K562 (cell line): ENCODE data around the gene CSF3. TPM values are rescaled to one million over a fixed set of nuclear protein-coding genes. Genes with fewer than 3 reads are reported as not detected.

Experiments used
- ATAC-seq: fragments of 200-7000 bp; cut with Tn5 transposase; 3 replicates; pipeline ENCODE4 v1.9.1; 2020; ENCODE audit warnings: moderate library complexity
- BruUV-seq: library from RNA; stranded (reverse); fragments of 400-500 nt; replicated peaks from 2 replicates; lab custom pipeline; 2021; lab: Mats Ljungman, UMichigan
- CTCF ChIA-PET: fragments of 300-600 bp; formaldehyde crosslinking; extraction: SDS; loops from one replicate; lab custom pipeline; 2021; ENCODE audit warnings: low intra/inter-chr PET ratio; lab: Yijun Ruan, JAX
- POLR2A ChIA-PET: fragments of 300-600, 350-650 bp; sonication (Branson Sonifier 250); formaldehyde crosslinking; extraction: SDS; loops from one replicate; lab custom pipeline; 2021; ENCODE audit warnings: antibody characterized with exemption, inconsistent platforms; lab: Yijun Ruan, JAX
- DNase-seq, 4 experiments: peaks; one replicate each; pipeline versions ENCODE4 v3.0.0 to v3.0.0-alpha.2; 2011 to 2018; ENCODE audit warnings: low spot score in 3 of 4, mixed read lengths in 3 of 4; ENCODE audit errors: extremely low read depth in 1 of 4
- FAIRE-seq: peaks from 2 replicates; lab custom pipeline; 2011; peaks lifted over from hg19 to GRCh38; lab: Jason Lieb, UNC
- H2AFZ ChIP-seq: 2 replicates; pipeline ENCODE4 v1.6.0; 2011; ENCODE audit warnings: low read depth, low read length, control low read depth, inconsistent platforms
- H3K27ac ChIP-seq: fragments of 200-600 bp; 3 replicates; pipeline ENCODE4 v1.8.0; 2011; ENCODE audit warnings: low read depth, mild to moderate bottlenecking, control low read depth, inconsistent platforms, low read length, moderate library complexity, mixed read lengths; ENCODE audit errors: extremely low read depth
- H3K27me3 ChIP-seq, 2 experiments: fragments of 300-600 bp in 1 of 2; 2 replicates in 1 of 2; 3 replicates in 1 of 2; pipeline versions ENCODE4 v1.6.0 to v1.8.0; 2011; ENCODE audit warnings: inconsistent platforms in 2 of 2, low read length in 2 of 2, mild to moderate bottlenecking in 1 of 2, mixed read lengths in 1 of 2, moderate library complexity in 1 of 2; ENCODE audit not compliant: control insufficient read depth in 2 of 2, insufficient read depth in 2 of 2
- H3K36me3 ChIP-seq: fragments of 300-600 bp; 3 replicates; pipeline ENCODE4 v1.8.0; 2011; ENCODE audit warnings: mild to moderate bottlenecking, low read length, inconsistent platforms; ENCODE audit not compliant: control insufficient read depth, insufficient read depth
- H3K4me1 ChIP-seq, 2 experiments: fragments of 200-600 bp in 1 of 2; replicated peaks in 1 of 2; 2 replicates in 1 of 2; 3 replicates in 1 of 2; pipeline versions ENCODE4 v1.5.1 to v1.8.0; 2011; ENCODE audit warnings: inconsistent platforms in 2 of 2, low read length in 2 of 2, mild to moderate bottlenecking in 1 of 2, mixed read lengths in 1 of 2, moderate library complexity in 1 of 2; ENCODE audit not compliant: control insufficient read depth in 2 of 2, insufficient read depth in 2 of 2
- H3K4me2 ChIP-seq: 2 replicates; pipeline ENCODE4 v1.6.1; 2011; ENCODE audit warnings: low read length, control low read depth, inconsistent platforms, mixed read lengths; ENCODE audit not compliant: insufficient read depth
- H3K4me3 ChIP-seq: fragments of 200-600 bp; sonication (generic), shearing (Covaris generic); 2 replicates; pipeline ENCODE4 v1.5.1; 2016; ENCODE audit warnings: control low read depth, inconsistent platforms
- H3K79me2 ChIP-seq: fragments of 200-600 bp; 3 replicates; pipeline ENCODE4 v1.8.0; 2011; ENCODE audit warnings: low read length, inconsistent platforms; ENCODE audit not compliant: control insufficient read depth, insufficient read depth
- H3K9ac ChIP-seq, 2 experiments: 2 replicates each; pipeline versions ENCODE4 v1.6.0 to v1.6.1; 2011; ENCODE audit warnings: low read depth in 2 of 2, low read length in 2 of 2, control low read depth in 1 of 2, inconsistent platforms in 1 of 2, mild to moderate bottlenecking in 1 of 2, mixed read lengths in 1 of 2; ENCODE audit not compliant: insufficient read depth in 1 of 2
- H3K9me1 ChIP-seq: one replicate; pipeline ENCODE4 v1.6.0; 2011; ENCODE audit warnings: inconsistent platforms, mild to moderate bottlenecking, low read length, moderate library complexity; ENCODE audit not compliant: control insufficient read depth, insufficient read depth
- H3K9me3 ChIP-seq: replicated peaks from 2 replicates; pipeline ENCODE4 v1.5.1; 2011; ENCODE audit warnings: low read depth, low read length, inconsistent platforms; ENCODE audit not compliant: control insufficient read depth, insufficient read depth
- H4K20me1 ChIP-seq: replicated peaks from 2 replicates; pipeline ENCODE4 v1.6.1; 2011; ENCODE audit warnings: low read length, inconsistent platforms, mixed read lengths; ENCODE audit not compliant: control insufficient read depth, insufficient read depth
- C11orf30 ChIP-seq: fragments of 450-650 bp; IDR thresholded peaks from 2 replicates; pipeline ENCODE4 v1.6.1; 2016; ENCODE audit warnings: low read depth, mild to moderate bottlenecking
- HMBOX1 ChIP-seq: sonication (generic); IDR thresholded peaks from 2 replicates; pipeline ENCODE4 v1.6.1; 2016
- MAFF ChIP-seq: IDR thresholded peaks from 2 replicates; pipeline ENCODE4 v1.6.1; 2012; ENCODE audit warnings: low read length, improper control_type of control experiment
- MAFG ChIP-seq: fragments of 450-650 bp; conservative IDR thresholded peaks from 2 replicates; pipeline ENCODE4 v1.6.1; 2016; ENCODE audit warnings: missing genetic modification characterization, missing compliant biosample characterization
- MAFK ChIP-seq: IDR thresholded peaks from 2 replicates; pipeline ENCODE4 v1.6.1; 2011; ENCODE audit warnings: low read length, improper control_type of control experiment
- NCOA4 ChIP-seq: fragments of 450-650 bp; IDR thresholded peaks from 2 replicates; pipeline ENCODE4 v1.6.1; 2018; ENCODE audit warnings: mild to moderate bottlenecking; ENCODE audit not compliant: partially characterized antibody
- RFX7 ChIP-seq: fragments of 250-450 bp; sonication (Bioruptor Pico); IDR thresholded peaks from 2 replicates; pipeline ENCODE4 v1.5.1; 2021; ENCODE audit warnings: mild to moderate bottlenecking
- ZNF316 ChIP-seq: fragments of 450-650 bp; IDR thresholded peaks from 2 replicates; pipeline ENCODE4 v1.6.1; 2016
- WGBS: fragments of 100-300 bp; shearing (Covaris generic); methylation state at CpG from one replicate; pipeline ENCODE4 v1.1.6; 2016; ENCODE audit warnings: low coverage, mixed read lengths; ENCODE audit not compliant: insufficient coverage; ENCODE audit errors: missing lambda C conversion rate; 5-methylcytosine and 5-hydroxymethylcytosine counted together
- in situ Hi-C: fragments of 300-500 bp; cut with MboI; formaldehyde crosslinking; loops from 4 replicates; pipeline ENCODE4 v1.15.0; 2018; ENCODE audit warnings: inconsistent platforms, mixed read lengths
- intact Hi-C: fragments of 100-400 bp; cut with micrococcal nuclease; formaldehyde crosslinking; loops from 2 replicates; pipeline ENCODE4 v1.14.2; 2022
- polyA plus RNA-seq, 8 experiments: library from polyadenylated mRNA; depleted of rRNA in 4 of 8; stranded (reverse) in 5 of 8; unstranded in 3 of 8; fragments of >200 nt; fragmentation: Nextera tagmentation in 2 of 8; fragmentation: Illumina TruSeq in 1 of 8; extraction: Ambion mirVana in 2 of 8; extraction: Trizol in 1 of 8; gene quantifications; 2 replicates each; pipeline versions ENCODE4 v1.2.1 to v1.2.3, GENCODE V29; 2011 to 2014; ENCODE audit warnings: inconsistent platforms in 1 of 8, missing spikeins in 1 of 8
- total RNA-seq, 7 experiments: library from RNA; depleted of rRNA in 6 of 7; stranded (reverse); fragments of >200 nt in 6 of 7; fragmentation: Illumina TruSeq in 2 of 7; extraction: Trizol in 2 of 7; gene quantifications; 2 replicates each; pipeline versions ENCODE4 v1.2.1 to v1.2.3, GENCODE V29; 2011 to 2021; ENCODE audit warnings: low replicate concordance in 1 of 7
- TF ChIP-seq, protein P1 (sequence below): fragments of 200-800 bp; sonication (Bioruptor generic); IDR thresholded peaks from 2 replicates; pipeline ENCODE4 v1.6.1; 2017; ENCODE audit warnings: missing genetic modification characterization, missing compliant biosample characterization
- TF ChIP-seq, protein P2 (sequence below): fragments of 250-450 bp; sonication (Bioruptor Pico); IDR thresholded peaks from 2 replicates; pipeline ENCODE4 v1.8.0; 2022; ENCODE audit warnings: inconsistent platforms

Gene CSF3
- total and polyA plus RNA-seq, 9 of the 15 experiments (the other 6 are each of a cell fraction or from before 2014, with no cell fraction given): 0.19 TPM; not detected in 8

DNA sequence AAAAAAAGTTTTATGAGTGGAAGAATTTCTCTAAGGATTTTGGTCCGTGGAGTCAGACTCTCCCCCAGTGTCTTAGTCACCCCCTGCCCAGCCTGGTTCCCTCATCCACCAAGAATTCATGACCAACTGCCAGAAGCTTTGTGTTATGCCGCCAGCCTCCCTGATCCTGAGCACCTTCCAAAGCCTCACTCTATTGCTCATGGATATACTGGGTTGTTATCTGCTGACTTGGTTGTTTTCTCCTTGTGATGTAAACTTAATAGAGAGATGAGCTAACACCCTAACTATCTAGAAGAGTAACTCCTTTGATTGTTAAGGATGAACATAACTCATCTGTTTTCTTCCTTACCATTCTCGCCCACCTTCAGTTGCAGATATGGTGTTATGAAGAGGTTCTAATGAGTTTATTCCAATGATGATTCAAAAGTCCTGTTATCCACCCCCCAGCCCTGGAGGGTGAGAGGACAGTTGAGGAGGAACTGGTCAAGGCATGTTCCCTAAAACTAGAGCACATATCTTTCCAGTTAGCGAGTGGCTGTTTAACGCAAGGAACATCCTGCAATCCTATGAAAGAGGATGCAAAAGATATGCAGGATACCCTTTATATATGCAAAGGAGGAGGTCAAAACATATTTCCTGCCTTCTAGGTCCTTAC, 36.1 kb upstream of the CSF3 start:
- ChIA-PET POLR2A (interaction anchor here (0.5 to 2.2 kb wide), 3 partner anchors 8 to 61 kb away, joined by 3 to 16 read pairs (median 8); partner anchors contain the start of gene GSDMB), CTCF (interaction anchor here (1.8 kb wide), 1 partner anchor 39 kb away, joined by 7 read pairs; no protein-coding TSS in a partner anchor)
- BruUV-seq: no TSS peak
- Histone ChIP-seq H3K9me3 (no peaks in the 10 kb centered on the region), H3K79me2 (peaks cover 32% of the 10 kb centered on the region), H3K27me3 (no peaks in the 10 kb centered on the region), H3K9me1 (no peaks in the 10 kb centered on the region), H3K4me3 (no peak overlapping the region; the same call in 1 of the 2 replicates), H2AFZ (peak overlapping the region; percentile 97), H3K4me1 (peaks cover 5 to 12% of the 10 kb centered on the region in 2 experiments; a peak in 4 of 5 replicates), H4K20me1 (peaks cover 10% of the 10 kb centered on the region), H3K9ac (peak overlapping the region in 1 of 2 experiments; percentile 98; a peak in 1 of 4 replicates), H3K27ac (no peak overlapping the region; the same call in 2 of the 3 replicates), H3K4me2 (peak overlapping the region; percentile 92), H3K36me3 (peaks cover 22% of the 10 kb centered on the region)
- WGBS: 43% methylated on average over 5 of the region's 5 CpGs
- FAIRE-seq: no peak
- no peak for ATAC-seq
- TF ChIP-seq MAFK (peak; percentile 60; the same call in 1 of the 2 replicates), HMBOX1 (peak; percentile 37), RFX7 (CRISPR knock-in tag) (no peak), MAFG (tag) (peak; percentile 75), C11orf30 (peak; percentile 88), MAFF (peak; percentile 81), ZNF316 (peak; percentile 92), NCOA4 (no peak)
- TF ChIP-seq, protein P1, sequence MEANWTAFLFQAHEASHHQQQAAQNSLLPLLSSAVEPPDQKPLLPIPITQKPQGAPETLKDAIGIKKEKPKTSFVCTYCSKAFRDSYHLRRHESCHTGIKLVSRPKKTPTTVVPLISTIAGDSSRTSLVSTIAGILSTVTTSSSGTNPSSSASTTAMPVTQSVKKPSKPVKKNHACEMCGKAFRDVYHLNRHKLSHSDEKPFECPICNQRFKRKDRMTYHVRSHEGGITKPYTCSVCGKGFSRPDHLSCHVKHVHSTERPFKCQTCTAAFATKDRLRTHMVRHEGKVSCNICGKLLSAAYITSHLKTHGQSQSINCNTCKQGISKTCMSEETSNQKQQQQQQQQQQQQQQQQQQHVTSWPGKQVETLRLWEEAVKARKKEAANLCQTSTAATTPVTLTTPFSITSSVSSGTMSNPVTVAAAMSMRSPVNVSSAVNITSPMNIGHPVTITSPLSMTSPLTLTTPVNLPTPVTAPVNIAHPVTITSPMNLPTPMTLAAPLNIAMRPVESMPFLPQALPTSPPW (CRISPR knock-in tag): no peak
- TF ChIP-seq, protein P2, sequence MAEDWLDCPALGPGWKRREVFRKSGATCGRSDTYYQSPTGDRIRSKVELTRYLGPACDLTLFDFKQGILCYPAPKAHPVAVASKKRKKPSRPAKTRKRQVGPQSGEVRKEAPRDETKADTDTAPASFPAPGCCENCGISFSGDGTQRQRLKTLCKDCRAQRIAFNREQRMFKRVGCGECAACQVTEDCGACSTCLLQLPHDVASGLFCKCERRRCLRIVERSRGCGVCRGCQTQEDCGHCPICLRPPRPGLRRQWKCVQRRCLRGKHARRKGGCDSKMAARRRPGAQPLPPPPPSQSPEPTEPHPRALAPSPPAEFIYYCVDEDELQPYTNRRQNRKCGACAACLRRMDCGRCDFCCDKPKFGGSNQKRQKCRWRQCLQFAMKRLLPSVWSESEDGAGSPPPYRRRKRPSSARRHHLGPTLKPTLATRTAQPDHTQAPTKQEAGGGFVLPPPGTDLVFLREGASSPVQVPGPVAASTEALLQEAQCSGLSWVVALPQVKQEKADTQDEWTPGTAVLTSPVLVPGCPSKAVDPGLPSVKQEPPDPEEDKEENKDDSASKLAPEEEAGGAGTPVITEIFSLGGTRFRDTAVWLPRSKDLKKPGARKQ (CRISPR knock-in tag): no peak
- intact Hi-C loops: no loop called here
- in situ Hi-C loops: no loop called here
- no peak for DNase-seq
